ENCODE results near the gene GPHN. TPM values are rescaled to one million over a fixed set of nuclear protein-coding genes. Genes with fewer than 3 reads are reported as not detected.

Gene GPHN
- total and polyA plus RNA-seq, 2 donors (not counting 3 experiments of a cell fraction or from before 2014, with no cell fraction given), result 5.1 to 23.2 TPM

DNA sequence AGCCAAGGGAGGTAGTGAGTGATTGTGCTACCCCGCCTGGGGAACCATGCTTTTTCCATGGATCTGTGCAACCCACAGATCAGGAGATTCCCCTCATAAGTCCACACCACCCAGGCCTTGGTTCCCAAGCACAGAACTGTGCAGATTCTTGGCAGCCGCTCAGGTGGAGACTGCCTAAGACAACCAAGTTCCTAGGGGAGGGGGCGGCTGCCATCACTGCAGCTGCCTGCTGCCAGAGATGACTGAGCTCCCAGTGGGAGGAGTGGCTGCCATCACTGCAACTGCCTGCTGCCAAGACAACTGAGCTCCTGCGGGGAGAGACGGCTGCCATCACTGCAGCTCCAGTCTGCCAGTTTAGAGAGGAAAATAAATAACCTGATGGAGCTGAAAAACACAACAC is 542.9 kb downstream of the GPHN start:
- H3K9me3 ChIP-seq (replicated peaks; ENCODE audit: control insufficient read depth, insufficient read depth, low read length), result no peaks in the 10 kb centered on the region
- no TSS peak for BruUV-seq (replicated peaks)
- peaks cover 2% of the 10 kb centered on the region for H3K9me1 ChIP-seq (replicated peaks; ENCODE audit: control insufficient read depth, extremely low read depth, insufficient read depth, low read length)
- ChIA-PET CTCF (no interaction called here), POLR2A (no interaction called here)
- H3K4me2 ChIP-seq (ENCODE audit: insufficient read depth, low read length), result no peak overlapping the region
- H3K4me3 ChIP-seq (replicated peaks in 1 of 3; ENCODE audit: insufficient read depth in 1 of 3, low read depth in 1 of 3, low read length in 3 of 3), result no peak overlapping the region
- no peaks in the 10 kb centered on the region for H3K36me3 ChIP-seq (ENCODE audit: control insufficient read depth in 2 of 2, extremely low read depth in 1 of 2, insufficient read depth in 2 of 2, low read length in 2 of 2)
- intact Hi-C loops (cut with micrococcal nuclease) (no loop called here), dilution Hi-C loops (cut with MboI; ENCODE audit: extremely low pct_ligation_motif_present, low sequenced_read_pairs) (no loop called here)
- H3K79me2 ChIP-seq (ENCODE audit: control insufficient read depth, insufficient read depth, low read length), result no peaks in the 10 kb centered on the region
- H4K20me1 ChIP-seq (replicated peaks; ENCODE audit: control insufficient read depth, extremely low read depth, insufficient read depth, low read length), result no peaks in the 10 kb centered on the region
- H3K9ac ChIP-seq (replicated peaks; ENCODE audit: extremely low read depth, insufficient read depth, low read length), result no peak overlapping the region
- H2AFZ ChIP-seq (ENCODE audit: low read depth, low read length), result no peak overlapping the region
- no peak overlapping the region for H3K27ac ChIP-seq (ENCODE audit: insufficient read depth, low read depth, low read length)
- H3K27me3 ChIP-seq (ENCODE audit: control insufficient read depth in 2 of 2, insufficient read depth in 2 of 2, low read length in 2 of 2), result no peaks in the 10 kb centered on the region
- no peak for DNase-seq (ENCODE audit: low read depth, low spot score)
- TF ChIP-seq EZH2 (IDR thresholded peaks at IDR 0.05; ENCODE audit: borderline replicate concordance, low read depth, low read length, severe bottlenecking) (no peak), JUN (IDR thresholded peaks at IDR 0.05; ENCODE audit: borderline replicate concordance, insufficient read depth, insufficient read length, low read depth) (no peak), FOS (IDR thresholded peaks at IDR 0.05; ENCODE audit: borderline replicate concordance, insufficient read depth, low read length) (no peak), GATA2 (IDR thresholded peaks at IDR 0.05; ENCODE audit: insufficient read depth, insufficient read length, low read depth, low read length) (no peak), POLR2AphosphoS5 (IDR thresholded peaks at IDR 0.05; ENCODE audit: insufficient read depth, low read depth, low read length) (no peak), POLR2A (IDR thresholded peaks at IDR 0.05; ENCODE audit: low read depth, low read length) (no peak), MAX (IDR thresholded peaks at IDR 0.05; ENCODE audit: insufficient read depth, insufficient read length) (no peak), CTCF (IDR thresholded peaks at IDR 0.05; ENCODE audit: extremely low read depth in 1 of 2, insufficient read depth in 1 of 2, low read depth in 1 of 2, low read length in 2 of 2) (no peak), MYC (IDR thresholded peaks at IDR 0.05; ENCODE audit: low read depth, low read length) (no peak)
- no peaks in the 10 kb centered on the region for H3K4me1 ChIP-seq (ENCODE audit: control insufficient read depth, extremely low read depth, insufficient read depth, low read length)
- FAIRE-seq, result no peak
